IMR-90 (cell line): ENCODE data around the gene CPXM1. TPM values are rescaled to one million over a fixed set of nuclear protein-coding genes. Genes with fewer than 3 reads are reported as not detected.
A peak's percentile ranks its signal among the peaks of the same experiment; 100 is the strongest.

Source experiments
- ATAC-seq: fragments of 200-7000 bp; cut with Tn5 transposase; 2 replicates; pipeline ENCODE4 v1.9.1; 2020; ENCODE audit warnings: low read depth, mild to moderate bottlenecking, moderate library complexity
- BruUV-seq: library from RNA; stranded (reverse); fragments of 400-500 nt; replicated peaks from 2 replicates; lab custom pipeline; 2021; lab: Mats Ljungman, UMichigan
- CTCF ChIA-PET: fragments of 300-600 bp; formaldehyde crosslinking; extraction: SDS; loops from one replicate; lab custom pipeline; 2021; ENCODE audit warnings: antibody characterized with exemption; lab: Yijun Ruan, JAX
- POLR2A ChIA-PET: fragments of 300-600 bp; sonication (Branson Sonifier 250); formaldehyde crosslinking; loops from one replicate; lab custom pipeline; 2022; ENCODE audit warnings: antibody characterized with exemption; ENCODE audit not compliant: unreplicated experiment; lab: Charles Lee
- DNase-seq: peaks from one replicate; pipeline ENCODE4 v3.0.0; 2013
- H2AFZ ChIP-seq: replicated peaks from 2 replicates; pipeline ENCODE3; 2013; ENCODE audit warnings: low read length, mild to moderate bottlenecking; ENCODE audit not compliant: poor library complexity
- H2AK5ac ChIP-seq: 2 replicates; pipeline ENCODE4 v1.6.1; 2013; ENCODE audit warnings: low read depth, low read length, inconsistent platforms
- H2AK9ac ChIP-seq: replicated peaks from 2 replicates; pipeline ENCODE3; 2013; ENCODE audit warnings: mild to moderate bottlenecking, low read depth, low read length, moderate library complexity; ENCODE audit not compliant: poor library complexity
- H2BK120ac ChIP-seq: 2 replicates; pipeline ENCODE4 v1.6.1; 2013; ENCODE audit warnings: low read depth, low read length, inconsistent platforms
- H2BK15ac ChIP-seq: 3 replicates; pipeline ENCODE4 v1.6.1; 2013; ENCODE audit warnings: low read depth, low read length, inconsistent platforms
- H2BK20ac ChIP-seq: 2 replicates; pipeline ENCODE4 v1.6.1; 2013; ENCODE audit warnings: low read depth, mild to moderate bottlenecking, inconsistent platforms, low read length, moderate library complexity
- H2BK5ac ChIP-seq: 2 replicates; pipeline ENCODE4 v1.6.1; 2013; ENCODE audit warnings: mild to moderate bottlenecking, low read depth, low read length, inconsistent platforms; ENCODE audit not compliant: poor library complexity, severe bottlenecking
- H3K14ac ChIP-seq: replicated peaks from 2 replicates; pipeline ENCODE4 v1.6.1; 2013; ENCODE audit warnings: low read depth, low read length, inconsistent platforms
- H3K18ac ChIP-seq: 2 replicates; pipeline ENCODE4 v1.6.1; 2013; ENCODE audit warnings: low read depth, low read length, control low read depth
- H3K23ac ChIP-seq: 2 replicates; pipeline ENCODE4 v1.6.1; 2013; ENCODE audit warnings: low read depth, low read length, inconsistent platforms
- H3K27ac ChIP-seq: 2 replicates; pipeline ENCODE4 v1.5.1; 2013; ENCODE audit warnings: mild to moderate bottlenecking, control low read depth, low read length; ENCODE audit not compliant: insufficient read depth
- H3K27me3 ChIP-seq: 2 replicates; pipeline ENCODE4 v1.6.1; 2013; ENCODE audit warnings: low read length; ENCODE audit not compliant: control insufficient read depth, insufficient read depth
- H3K36me3 ChIP-seq: 2 replicates; pipeline ENCODE4 v1.6.1; 2013; ENCODE audit warnings: low read length, mixed read lengths; ENCODE audit not compliant: control insufficient read depth, insufficient read depth
- H3K4ac ChIP-seq: 2 replicates; pipeline ENCODE4 v1.6.1; 2013; ENCODE audit warnings: low read depth, low read length, inconsistent platforms
- H3K4me1 ChIP-seq: 2 replicates; pipeline ENCODE4 v1.6.1; 2013; ENCODE audit warnings: low read length, mixed read lengths; ENCODE audit not compliant: control insufficient read depth, insufficient read depth
- H3K4me2 ChIP-seq: 2 replicates; pipeline ENCODE4 v1.6.1; 2013; ENCODE audit warnings: low read depth, mild to moderate bottlenecking, control low read depth, low read length, moderate library complexity
- H3K4me3 ChIP-seq: 2 replicates; pipeline ENCODE4 v1.5.1; 2013; ENCODE audit warnings: low read depth, mild to moderate bottlenecking, control low read depth, low read length, moderate library complexity; ENCODE audit not compliant: insufficient read depth
- H3K56ac ChIP-seq: 2 replicates; pipeline ENCODE4 v1.6.1; 2013; ENCODE audit warnings: low read length, inconsistent platforms; ENCODE audit not compliant: insufficient read depth; ENCODE audit errors: extremely low read depth
- H3K79me1 ChIP-seq, 2 experiments: 2 replicates each; pipeline ENCODE4 v1.6.1; 2013; ENCODE audit warnings: low read length in 2 of 2, inconsistent platforms in 1 of 2, low read depth in 1 of 2
- H3K9ac ChIP-seq: 2 replicates; pipeline ENCODE4 v1.6.1; 2013; ENCODE audit warnings: low read depth, low read length, control low read depth
- H3K9me1 ChIP-seq: 2 replicates; pipeline ENCODE4 v1.6.1; 2013; ENCODE audit warnings: low read length, inconsistent platforms; ENCODE audit not compliant: insufficient read depth
- H3K9me3 ChIP-seq: 2 replicates; pipeline ENCODE4 v1.6.1; 2013; ENCODE audit warnings: low read length; ENCODE audit not compliant: control insufficient read depth, insufficient read depth
- H4K20me1 ChIP-seq: 2 replicates; pipeline ENCODE4 v1.6.1; 2013; ENCODE audit warnings: low read length, inconsistent platforms; ENCODE audit not compliant: insufficient read depth
- H4K5ac ChIP-seq: 2 replicates; pipeline ENCODE4 v1.6.1; 2013; ENCODE audit warnings: mild to moderate bottlenecking, low read depth, low read length, control low read depth
- H4K8ac ChIP-seq, 2 experiments: 2 replicates each; pipeline ENCODE4 v1.6.1; 2013; ENCODE audit warnings: low read depth in 2 of 2, low read length in 2 of 2, control low read depth in 1 of 2, inconsistent platforms in 1 of 2
- H4K91ac ChIP-seq: 2 replicates; pipeline ENCODE4 v1.6.1; 2013; ENCODE audit warnings: low read depth, low read length, inconsistent platforms; ENCODE audit not compliant: insufficient read depth
- BHLHE40 ChIP-seq: fragments of 150-350 bp; IDR thresholded peaks from 2 replicates; pipeline ENCODE4 v1.6.1; 2016; ENCODE audit warnings: mild to moderate bottlenecking, low read depth, low read length
- CEBPB ChIP-seq: IDR thresholded peaks from 2 replicates; pipeline ENCODE4 v1.6.1; 2012; ENCODE audit warnings: low read depth, low read length, improper control_type of control experiment
- CTCF ChIP-seq: conservative IDR thresholded peaks from 2 replicates; pipeline ENCODE4 v1.5.1; 2012; ENCODE audit warnings: mild to moderate bottlenecking, low read depth, low read length, improper control_type of control experiment
- ELK1 ChIP-seq: fragments of 150-350 bp; IDR thresholded peaks from 2 replicates; pipeline ENCODE4 v1.6.1; 2016; ENCODE audit warnings: low read depth, mild to moderate bottlenecking, low read length, moderate library complexity, borderline replicate concordance
- FOS ChIP-seq: fragments of 150-350 bp; IDR thresholded peaks from 2 replicates; pipeline ENCODE4 v1.6.1; 2016; ENCODE audit warnings: low read depth, low read length
- MAZ ChIP-seq: IDR thresholded peaks from 2 replicates; pipeline ENCODE4 v1.6.1; 2012; ENCODE audit warnings: low read depth, mild to moderate bottlenecking, low read length, improper control_type of control experiment, moderate library complexity, borderline replicate concordance
- NFE2L2 ChIP-seq: fragments of 150-350 bp; IDR thresholded peaks from 2 replicates; pipeline ENCODE4 v1.6.1; 2016; ENCODE audit warnings: low read depth, mild to moderate bottlenecking, low read length
- POLR2A ChIP-seq: IDR thresholded peaks from 2 replicates; pipeline ENCODE4 v1.6.1; 2012; ENCODE audit warnings: mild to moderate bottlenecking, low read depth, low read length
- RAD21 ChIP-seq: IDR thresholded peaks from 2 replicates; pipeline ENCODE4 v1.6.1; 2012; ENCODE audit warnings: low read length, improper control_type of control experiment
- RCOR1 ChIP-seq: IDR thresholded peaks from 2 replicates; pipeline ENCODE4 v1.6.1; 2012; ENCODE audit warnings: mild to moderate bottlenecking, low read length, improper control_type of control experiment; ENCODE audit not compliant: insufficient replicate concordance
- RFX5 ChIP-seq: IDR thresholded peaks from 2 replicates; pipeline ENCODE4 v1.8.0; 2012; ENCODE audit warnings: low read depth, mild to moderate bottlenecking, low read length, moderate library complexity
- SMC3 ChIP-seq: fragments of 150-350 bp; IDR thresholded peaks from 2 replicates; pipeline ENCODE4 v1.6.1; 2016; ENCODE audit warnings: low read depth, mild to moderate bottlenecking, antibody characterized with exemption, low read length, moderate library complexity
- USF2 ChIP-seq: fragments of 150-350 bp; IDR thresholded peaks from 2 replicates; pipeline ENCODE4 v1.6.1; 2017; ENCODE audit warnings: mild to moderate bottlenecking, antibody characterized with exemption, low read length, low read depth
- WGBS, 2 experiments: methylation state at CpG; one replicate each; pipeline versions ENCODE4 v1.1.5 to v1.1.7; 2013; ENCODE audit warnings: missing lambda C conversion rate in 2 of 2; ENCODE audit not compliant: insufficient read length in 1 of 2; ENCODE audit errors: extremely low coverage in 2 of 2; 5-methylcytosine and 5-hydroxymethylcytosine counted together
- dilution Hi-C: fragments of 300-500 bp; cut with HindIII; formaldehyde crosslinking; loops from one replicate; pipeline ENCODE4 v1.14.3; 2018; ENCODE audit warnings: low sequenced_read_pairs; ENCODE audit not compliant: unreplicated experiment
- in situ Hi-C: fragments of 300-500 bp; cut with MboI; formaldehyde crosslinking; loops from 3 replicates; pipeline ENCODE4 v1.14.3; 2019; ENCODE audit warnings: low sequenced_read_pairs, inconsistent platforms, mixed read lengths
- intact Hi-C: fragments of 100-400 bp; cut with micrococcal nuclease; formaldehyde crosslinking; loops from 2 replicates; pipeline ENCODE4 v1.10.0; 2022
- polyA plus RNA-seq, 3 experiments: library from polyadenylated mRNA; depleted of rRNA; stranded (reverse); fragments of >200 nt; gene quantifications; 2 replicates each; pipeline ENCODE4 v1.2.3, GENCODE V29; 2012; ENCODE audit warnings: low replicate concordance in 1 of 3
- total RNA-seq: library from RNA; depleted of rRNA; stranded (reverse); fragments of >200 nt; gene quantifications from 2 replicates; pipeline ENCODE4 v1.2.3, GENCODE V29; 2012

The CPXM1 gene
- total and polyA plus RNA-seq, 2 of the 4 experiments (the other 2 are of a cell fraction), result 1.1 to 4.6 TPM

GRCh38 chr20:2756056-2756611 is 44.3 kb downstream of the CPXM1 start:
- Histone ChIP-seq H3K4me2 (no peak overlapping the region), H3K23ac (no peak overlapping the region), H3K9ac (no peak overlapping the region), H4K5ac (no peak overlapping the region), H3K56ac (no peak overlapping the region), H3K14ac (no peak overlapping the region), H3K27ac (no peak overlapping the region), H3K9me3 (no peaks in the 10 kb centered on the region), H2BK5ac (no peak overlapping the region), H3K4ac (no peak overlapping the region), H4K8ac (no peak overlapping the region), H2AK5ac (no peak overlapping the region), H3K4me3 (no peak overlapping the region), H2AFZ (peak overlapping the region; percentile 54), H2BK15ac (no peak overlapping the region), H3K4me1 (peaks cover 4% of the 10 kb centered on the region; the same call in 1 of the 2 replicates), H3K9me1 (no peaks in the 10 kb centered on the region), H2BK120ac (no peak overlapping the region), H3K79me1 (no peaks in the 10 kb centered on the region), H3K18ac (no peak overlapping the region), H4K91ac (no peak overlapping the region), H2AK9ac (peak overlapping the region; percentile 68), H2BK20ac (no peak overlapping the region), H4K20me1 (no peaks in the 10 kb centered on the region), H3K36me3 (no peaks in the 10 kb centered on the region), H3K27me3 (peaks cover 34% of the 10 kb centered on the region)
- BruUV-seq, result no TSS peak
- DNase-seq (peak; percentile 51), ATAC-seq (peak; percentile 76)
- dilution Hi-C loops (no loop called here), intact Hi-C loops (loop anchor here (1.0 kb wide), 3 partner anchors 68 to 245 kb away; no protein-coding TSS in a partner anchor), in situ Hi-C loops (loop anchor here (10.0 kb wide), 1 partner anchor 239 kb away; no protein-coding TSS in a partner anchor)
- POLR2A ChIA-PET, result no interaction called here
- CTCF ChIA-PET, result interaction anchor here (0.5 to 1.1 kb wide), 9 partner anchors 22 to 299 kb away, joined by 3 to 8 read pairs (median 4); no protein-coding TSS in a partner anchor
- TF ChIP-seq MAZ (no peak), CEBPB (no peak), RAD21 (peak; percentile 93), FOS (no peak), SMC3 (peak; percentile 93), RCOR1 (no peak), NFE2L2 (no peak), ELK1 (no peak), CTCF (peak; percentile 82), RFX5 (no peak), BHLHE40 (no peak), POLR2A (no peak), USF2 (no peak)
- WGBS, 2 experiments, result no CpG with 5 or more reads among the region's 5 CpGs
